CD4-positive, alpha-beta T cell treated with Interleukin-21 for 1 hour (primary cell): Measurements from ENCODE around the gene CACNA1D.

Experiments
- DNase-seq: peaks from one replicate; pipeline ENCODE4 v3.0.0-alpha.2; 2020

CACNA1D gene

GRCh38 chr3:53795789-53796560 is 301.6 kb downstream of the CACNA1D start:
- no peak for DNase-seq

GRCh38 chr3:53798144-53798543 is 303.7 kb downstream of the CACNA1D start:
- no peak for DNase-seq

- DNase-seq: no peak
These were observed 305.0 kb downstream of the CACNA1D start for GRCh38 chr3:53799338-53799865.

- no peak for DNase-seq
These were observed 305.9 kb downstream of the CACNA1D start for GRCh38 chr3:53800041-53800906.

- no peak for DNase-seq
These were observed 306.9 kb downstream of the CACNA1D start for GRCh38 chr3:53801319-53801718.

GRCh38 chr3:53802256-53802880 is 308.0 kb downstream of the CACNA1D start:
- no peak for DNase-seq

- DNase-seq: no peak
These were observed 308.9 kb downstream of the CACNA1D start for GRCh38 chr3:53803124-53803815.

GRCh38 chr3:53803816-53804695 is 309.6 kb downstream of the CACNA1D start:
- no peak for DNase-seq

- no peak for DNase-seq
These were observed 310.5 kb downstream of the CACNA1D start for GRCh38 chr3:53804697-53805462.

GRCh38 chr3:53805463-53806159 is 311.2 kb downstream of the CACNA1D start:
- DNase-seq: no peak

- no peak for DNase-seq
These were observed 312.0 kb downstream of the CACNA1D start for GRCh38 chr3:53806182-53807116.

- DNase-seq: no peak
These were observed 312.9 kb downstream of the CACNA1D start for GRCh38 chr3:53807117-53807810.

- DNase-seq: no peak
These were observed 314.1 kb downstream of the CACNA1D start for GRCh38 chr3:53808496-53808895.

GRCh38 chr3:53809267-53809666 is 314.9 kb downstream of the CACNA1D start:
- DNase-seq: no peak

GRCh38 chr3:53809764-53810400 is 315.5 kb downstream of the CACNA1D start:
- no peak for DNase-seq

- DNase-seq: no peak
These were observed 316.9 kb downstream of the CACNA1D start for GRCh38 chr3:53811143-53811927.

- DNase-seq: no peak
These were observed 318.0 kb downstream of the CACNA1D start for GRCh38 chr3:53812434-53812833.
